ENCODE data around the gene KRT77.
A peak's percentile ranks its signal among the peaks of the same experiment; 100 is the strongest.

Gene KRT77

GRCh38 chr12:52691076-52691840 is 12.1 kb downstream of the KRT77 start:
- DNase-seq: peak; percentile 13

- DNase-seq: no peak
These were observed 12.8 kb downstream of the KRT77 start for GRCh38 chr12:52690351-52691075.

- DNase-seq: no peak
These were observed 13.4 kb downstream of the KRT77 start for GRCh38 chr12:52689936-52690335.

- no peak for DNase-seq
These were observed 14.1 kb downstream of the KRT77 start for GRCh38 chr12:52689239-52689638.

GRCh38 chr12:52688481-52688880 is 14.8 kb downstream of the KRT77 start:
- DNase-seq: no peak

- DNase-seq: no peak
These were observed 15.6 kb downstream of the KRT77 start for GRCh38 chr12:52687497-52688385.

GRCh38 chr12:52686756-52687487 is 16.4 kb downstream of the KRT77 start:
- no peak for DNase-seq

GRCh38 chr12:52686063-52686462 is 17.3 kb downstream of the KRT77 start:
- DNase-seq: no peak

- no peak for DNase-seq
These were observed 17.9 kb downstream of the KRT77 start for GRCh38 chr12:52685406-52685890.

- DNase-seq: no peak
These were observed 18.9 kb downstream of the KRT77 start for GRCh38 chr12:52684431-52684830.

GRCh38 chr12:52683575-52684300 is 19.6 kb downstream of the KRT77 start:
- no peak for DNase-seq

GRCh38 chr12:52682938-52683574 is 20.3 kb downstream of the KRT77 start:
- no peak for DNase-seq

- no peak for DNase-seq
These were observed 21.0 kb downstream of the KRT77 start for GRCh38 chr12:52682381-52682660.

- DNase-seq: no peak
These were observed 21.6 kb downstream of the KRT77 start for GRCh38 chr12:52681526-52682380.

GRCh38 chr12:52680363-52680762 is 23.0 kb downstream of the KRT77 start, which contains the start of gene KRT1:
KRT1 (minus strand) TSS chr12:52680407; CDS start chr12:52680348, 59 bp downstream.
- DNase-seq: no peak

- DNase-seq: no peak
These were observed 23.4 kb downstream of the KRT77 start for GRCh38 chr12:52679875-52680274.

- no peak for DNase-seq
These were observed 25.7 kb downstream of the KRT77 start for GRCh38 chr12:52677671-52678070.

GRCh38 chr12:52677126-52677525 is 26.2 kb downstream of the KRT77 start:
- DNase-seq: no peak

GRCh38 chr12:52676163-52676562 is 27.2 kb downstream of the KRT77 start:
- DNase-seq: no peak

- DNase-seq: no peak
These were observed 28.0 kb downstream of the KRT77 start for GRCh38 chr12:52675301-52675701.

GRCh38 chr12:52674433-52674775 is 28.9 kb downstream of the KRT77 start:
- no peak for DNase-seq

Measured in NCI-H526 treated with DMSO at 0.1 percent for 48 hours (cell line).